GM21526 (cell line): ENCODE data around the gene ATP6V0E2.

Experiments
- ATAC-seq: cut with Tn5 transposase; IDR thresholded peaks from one replicate; pipeline ENCODE4 v1.9.1; 2021; ENCODE audit warnings: moderate library complexity; ENCODE audit not compliant: unreplicated experiment, low FRiP score

The ATP6V0E2 gene

GRCh38 chr7:149838224-149838991 is 35.4 kb upstream of the ATP6V0E2 start, which contains the start of gene ZNF862:
Gene ZNF862 (plus strand): TSS chr7:149838375. CDS start chr7:149838612, 237 bp downstream.
- peak; percentile 98 for ATAC-seq

DNA sequence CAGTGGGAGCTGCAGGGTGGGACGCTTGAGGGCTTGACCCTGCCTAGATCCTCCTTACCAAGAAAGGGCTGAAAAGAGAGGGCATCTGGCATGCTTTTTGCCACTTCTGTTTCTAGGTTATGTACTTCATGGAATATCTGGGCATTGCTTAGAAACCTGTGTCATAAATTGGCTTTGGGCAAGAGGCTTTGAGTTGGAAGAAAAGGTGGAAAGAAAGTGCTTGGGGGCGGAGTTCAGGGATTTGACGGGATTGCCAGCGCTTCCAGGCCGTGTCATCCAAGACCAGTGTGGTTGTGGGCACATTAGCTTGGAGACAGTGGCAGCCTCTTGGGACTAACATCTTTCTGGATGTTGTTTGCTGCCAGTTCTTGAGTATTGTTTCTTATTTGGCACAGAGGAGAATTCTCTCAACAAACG is 34.8 kb upstream of the ATP6V0E2 start:
- ATAC-seq, result no peak

DNA sequence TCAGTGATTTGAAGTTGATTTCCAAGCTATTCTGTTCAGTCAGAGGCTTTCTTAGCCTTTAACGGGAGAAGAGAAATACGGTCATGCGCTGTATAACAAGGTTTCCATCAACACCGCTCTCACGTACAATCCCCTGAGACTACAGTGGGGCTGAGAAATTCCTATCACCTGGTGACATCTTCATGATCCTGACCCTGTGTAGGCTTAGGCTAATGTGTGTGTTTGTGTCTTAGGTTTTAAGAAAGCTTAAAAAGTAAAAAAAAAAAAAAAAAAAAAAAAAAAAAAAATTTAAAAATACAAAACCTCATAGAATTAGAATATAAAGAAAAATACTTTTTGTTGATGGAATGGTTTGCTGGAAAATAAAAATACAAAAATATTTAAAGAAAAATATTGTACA is 33.8 kb upstream of the ATP6V0E2 start:
- ATAC-seq, result no peak

DNA sequence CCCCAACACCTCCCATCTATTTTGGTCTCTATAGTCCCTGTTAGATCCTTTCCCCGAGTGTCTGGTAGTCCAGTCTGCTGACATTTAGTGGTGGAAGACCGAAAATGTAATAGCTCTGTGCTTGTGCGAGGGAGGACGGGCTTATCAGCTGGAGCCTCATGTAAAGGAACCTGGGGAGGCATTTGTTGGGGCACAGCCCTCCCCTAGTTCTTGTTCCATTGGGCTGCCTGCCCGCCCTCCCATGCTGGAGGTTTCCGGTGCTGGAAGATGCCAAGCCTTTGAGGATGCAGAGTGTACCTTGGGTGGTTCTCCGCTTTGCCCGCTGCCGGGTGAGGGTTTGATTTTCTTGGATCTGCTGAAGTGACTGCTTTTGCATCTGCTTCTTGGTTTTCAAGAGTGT is 30.2 kb upstream of the ATP6V0E2 start:
- ATAC-seq, result no peak

DNA sequence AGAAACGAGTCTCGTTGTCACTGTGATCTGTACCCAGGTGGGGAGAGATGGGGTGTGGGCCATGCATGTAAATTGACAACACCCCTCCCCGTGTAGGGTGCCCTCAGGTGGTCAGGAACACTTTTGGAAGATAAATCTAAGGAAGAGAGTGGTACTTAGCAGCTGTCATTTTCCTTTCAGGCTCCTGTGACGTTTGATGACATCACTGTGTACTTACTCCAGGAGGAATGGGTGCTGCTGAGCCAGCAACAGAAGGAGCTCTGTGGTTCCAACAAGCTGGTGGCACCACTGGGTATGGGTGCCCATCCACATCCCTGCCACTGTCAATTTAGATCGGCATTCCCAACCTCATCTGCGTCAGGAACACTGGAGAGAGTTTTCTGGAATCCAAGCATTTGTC is 29.3 kb upstream of the ATP6V0E2 start:
- no peak for ATAC-seq

DNA sequence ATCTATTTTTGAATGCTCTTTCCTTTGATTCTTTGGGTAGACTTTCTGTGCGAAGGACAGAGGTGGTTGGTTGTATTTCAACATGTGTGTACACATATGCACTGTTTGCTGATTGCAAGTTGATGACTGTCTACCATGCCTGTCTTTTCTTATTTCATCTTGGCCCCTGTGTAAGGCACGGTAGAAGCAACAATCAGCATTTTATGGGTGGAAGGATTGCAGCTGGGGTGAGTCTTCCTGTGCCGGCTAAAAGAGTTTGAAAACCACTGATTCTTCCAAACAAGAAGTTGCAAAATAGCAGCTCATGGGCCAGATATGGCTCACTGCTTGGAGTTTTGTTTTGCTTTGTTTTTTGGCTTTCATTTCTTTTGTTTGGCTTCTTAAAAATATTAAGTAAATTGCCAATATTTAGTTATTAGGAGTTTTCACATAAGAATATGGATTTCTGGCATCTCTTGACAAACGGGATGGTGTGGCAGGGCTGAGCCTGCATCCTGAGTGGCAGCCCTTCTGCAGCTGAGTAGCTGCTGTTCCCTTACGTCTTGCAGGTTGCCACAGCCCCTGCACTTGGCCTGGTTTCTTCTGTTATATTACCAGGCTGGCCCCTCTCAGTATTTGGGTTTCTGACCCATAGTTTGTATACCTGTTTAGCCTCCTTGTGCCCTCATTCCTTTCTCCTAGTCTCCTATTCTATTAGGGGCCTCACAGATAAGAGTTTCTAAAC is 28.4 kb upstream of the ATP6V0E2 start:
- no peak for ATAC-seq

DNA sequence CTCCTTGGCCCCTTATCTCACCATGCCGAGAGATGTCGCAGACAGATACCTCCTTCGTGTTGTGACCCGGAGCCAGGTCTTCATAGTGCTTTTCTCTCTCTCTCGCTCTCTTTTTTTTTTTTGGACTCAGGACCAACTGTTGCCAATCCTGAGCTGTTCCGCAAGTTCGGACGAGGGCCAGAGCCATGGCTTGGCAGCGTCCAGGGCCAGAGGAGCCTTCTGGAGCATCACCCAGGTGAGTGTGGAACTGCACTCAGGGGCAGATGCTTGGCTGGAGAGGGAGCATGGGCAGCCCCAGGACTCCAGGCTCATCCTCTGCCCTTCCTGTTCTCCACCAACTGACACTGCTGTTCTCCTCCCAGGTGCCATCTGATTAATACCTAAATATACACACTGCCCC is 27.7 kb upstream of the ATP6V0E2 start:
- no peak for ATAC-seq

DNA sequence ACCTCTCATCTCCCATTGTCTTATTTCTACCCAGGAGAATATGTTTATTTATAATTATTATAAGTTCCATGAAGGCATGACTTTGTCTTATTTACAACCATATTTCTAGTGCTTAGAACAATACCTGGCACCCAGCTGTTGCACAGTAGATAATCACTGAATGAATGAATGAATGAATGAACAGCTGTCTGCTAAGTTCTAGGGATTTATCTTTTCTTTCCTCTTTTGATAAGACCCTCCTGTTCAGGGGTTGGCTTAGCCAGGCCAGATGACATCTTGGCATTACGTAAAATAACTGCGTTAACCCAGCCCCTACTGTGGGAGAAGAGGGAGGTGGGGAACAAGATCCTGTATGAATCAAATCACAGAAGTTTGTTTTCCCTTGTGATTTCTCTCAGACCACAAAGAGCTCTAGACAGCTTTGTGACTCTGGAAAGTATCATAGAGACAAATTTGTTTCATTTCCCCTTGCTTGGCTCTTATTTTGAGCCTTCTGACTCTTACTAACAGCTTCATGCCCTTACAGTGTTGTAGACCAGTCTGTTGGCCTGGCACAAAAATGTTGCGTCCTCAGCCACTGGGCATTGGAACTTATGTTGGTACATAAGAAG is 27.2 kb upstream of the ATP6V0E2 start:
- ATAC-seq, result peak; percentile 79

DNA sequence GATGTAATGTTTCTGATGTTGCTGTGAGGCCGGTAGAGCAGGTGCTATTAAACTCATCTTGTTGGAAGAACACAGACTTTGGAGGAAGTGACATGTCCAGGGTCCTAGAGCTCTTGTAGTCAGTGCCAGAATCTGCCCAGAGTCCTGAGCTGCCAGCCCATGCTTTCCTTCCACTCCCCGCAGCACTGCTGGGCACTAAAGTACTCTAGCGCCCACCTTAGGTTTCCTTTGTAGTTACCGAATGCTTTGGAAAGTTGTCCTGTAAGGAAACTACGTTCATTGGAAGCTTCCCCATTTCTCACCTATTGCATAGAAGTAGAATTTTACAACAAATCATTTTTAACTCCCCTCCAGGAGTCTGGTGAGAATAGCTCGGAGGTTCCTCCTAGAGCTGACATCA is 24.6 kb upstream of the ATP6V0E2 start:
- ATAC-seq, result no peak

- no peak for ATAC-seq
These were observed 23.7 kb upstream of the ATP6V0E2 start for GRCh38 chr7:149850007-149850594.

- no peak for ATAC-seq
These were observed 23.1 kb upstream of the ATP6V0E2 start for GRCh38 chr7:149850716-149851115.

DNA sequence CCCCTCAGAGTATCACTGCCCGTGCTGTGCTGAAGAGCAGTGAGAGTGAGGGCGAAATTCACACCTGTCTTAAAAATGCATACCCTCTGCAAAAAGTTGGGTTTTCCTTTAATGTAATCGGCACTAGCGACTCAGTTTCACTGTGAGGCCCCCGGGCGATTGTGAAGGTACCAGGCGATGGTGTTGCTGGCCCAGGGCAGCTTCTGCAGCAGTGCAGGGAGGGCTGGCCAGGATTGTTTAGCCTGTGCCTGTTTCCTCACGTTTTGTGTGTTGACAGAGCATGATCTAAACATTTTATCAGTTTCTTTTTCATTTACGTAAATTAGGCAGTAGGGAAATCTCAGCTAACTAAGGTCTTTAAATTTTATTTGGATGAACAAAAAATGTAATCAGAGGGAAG is 22.3 kb upstream of the ATP6V0E2 start:
- no peak for ATAC-seq

DNA sequence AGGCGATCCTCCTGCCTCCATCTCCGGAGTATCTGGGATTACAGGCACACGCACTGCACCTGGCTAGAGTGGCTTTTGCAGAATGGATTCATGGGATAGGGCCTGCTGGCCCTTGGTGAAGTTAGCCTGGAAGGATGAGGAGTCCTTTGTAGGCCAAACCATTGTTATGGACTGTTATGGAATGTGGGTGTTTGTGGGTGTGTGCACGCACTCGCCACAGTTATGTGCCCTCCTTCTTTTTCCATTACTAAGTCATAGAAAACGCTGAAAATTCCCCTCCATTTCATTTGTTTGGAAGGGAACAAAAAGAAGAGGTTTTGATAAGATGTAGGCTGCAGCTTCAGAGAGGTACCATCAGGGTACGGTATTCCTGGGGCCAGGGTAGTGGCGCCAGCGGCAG is 20.6 kb upstream of the ATP6V0E2 start:
- ATAC-seq, result no peak

- ATAC-seq, result no peak
These were observed 19.0 kb upstream of the ATP6V0E2 start for GRCh38 chr7:149854611-149855360.

- no peak for ATAC-seq
These were observed 18.1 kb upstream of the ATP6V0E2 start for GRCh38 chr7:149855361-149856305.

DNA sequence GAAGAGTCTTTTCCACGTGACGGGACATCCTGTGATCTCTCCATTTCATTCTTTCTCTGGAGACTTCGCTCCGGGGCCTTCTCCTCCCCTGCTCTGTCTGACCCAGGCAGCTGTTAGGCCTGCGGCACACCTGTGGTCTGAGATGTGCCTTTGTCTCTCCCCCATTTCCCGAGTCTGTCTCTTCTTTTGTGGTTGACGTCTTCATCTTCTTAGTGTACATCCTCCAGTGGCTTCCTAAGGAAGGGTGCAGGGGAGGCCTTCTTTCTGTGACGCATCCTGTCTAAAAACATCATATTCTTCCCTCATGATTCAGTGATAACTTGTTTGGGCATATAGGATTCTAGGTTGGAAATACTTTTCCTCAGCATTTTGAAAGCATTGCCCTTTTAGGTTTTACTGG is 17.2 kb upstream of the ATP6V0E2 start:
- ATAC-seq, result no peak

GRCh38 chr7:149859369-149859768 is 14.4 kb upstream of the ATP6V0E2 start:
- no peak for ATAC-seq

- no peak for ATAC-seq
These were observed 13.9 kb upstream of the ATP6V0E2 start for GRCh38 chr7:149859876-149860275.
